ENCODE measurements around the gene DFFA. TPM values are rescaled to one million over a fixed set of nuclear protein-coding genes. Genes with fewer than 3 reads are reported as not detected.

DFFA gene
- total and polyA plus RNA-seq, 9 of the 15 experiments (the other 6 are each of a cell fraction or from before 2014, with no cell fraction given) = 39.6 to 74.8 (median 59.2) TPM

- no peak for TF ChIP-seq BHLHE40 (IDR thresholded peaks at IDR 0.05; ENCODE audit: low read length)
- TF ChIP-seq MCM2 (IDR thresholded peaks at IDR 0.05; ENCODE audit: low read depth) = no peak
- no peak for TF ChIP-seq BMI1 (IDR thresholded peaks at IDR 0.05; ENCODE audit: low read length)
- no peak for TF ChIP-seq FOXA1 (IDR thresholded peaks at IDR 0.05; ENCODE audit: borderline replicate concordance)
- no peak for TF ChIP-seq ZNF699 (CRISPR knock-in tag; IDR thresholded peaks at IDR 0.05; ENCODE audit: insufficient replicate concordance)
- no peak for TF ChIP-seq RBM22 (IDR thresholded peaks at IDR 0.05; ENCODE audit: low read depth, low read length, poor library complexity, severe bottlenecking)
- 0 out of 2 replicates have a peak, but pooled peaks have one; percentile 54 for TF ChIP-seq POLR2H (tag; IDR thresholded peaks at IDR 0.05; ENCODE audit: low read depth)
- no peak for TF ChIP-seq MIER1 (IDR thresholded peaks at IDR 0.05; ENCODE audit: low read depth)
- no peak for TF ChIP-seq E2F1 (CRISPR knock-in tag; IDR thresholded peaks at IDR 0.05)
- no peak for TF ChIP-seq ARID2 (IDR thresholded peaks at IDR 0.05)
- TF ChIP-seq CLOCK (CRISPR knock-in tag; IDR thresholded peaks at IDR 0.05; ENCODE audit: borderline replicate concordance) = no peak
- TF ChIP-seq THAP12 (CRISPR knock-in tag; IDR thresholded peaks at IDR 0.05) = no peak
- no peak for TF ChIP-seq CREM (IDR thresholded peaks at IDR 0.05; ENCODE audit: low read depth)
- TF ChIP-seq ZSCAN32 (CRISPR knock-in tag; IDR thresholded peaks at IDR 0.05) = no peak
- TF ChIP-seq NCOA1 (IDR thresholded peaks at IDR 0.05; ENCODE audit: low read depth) = no peak
- peak; percentile 8; the same call in 1 of the 2 replicates for TF ChIP-seq ADNP (tag; IDR thresholded peaks at IDR 0.05)
- no peak for TF ChIP-seq HMGN3 (IDR thresholded peaks at IDR 0.05; ENCODE audit: borderline replicate concordance, extremely low read depth, insufficient read length, low read depth, low read length)
- TF ChIP-seq RBM17 (IDR thresholded peaks at IDR 0.05; ENCODE audit: borderline replicate concordance, low read depth, low read length) = no peak
- TF ChIP-seq TFE3 (CRISPR knock-in tag; IDR thresholded peaks at IDR 0.05) = no peak
- no peak for TF ChIP-seq SOX6 (IDR thresholded peaks at IDR 0.05)
- TF ChIP-seq NFATC3 (IDR thresholded peaks at IDR 0.05) = 0 out of 2 replicates have a peak, but pooled peaks have one; percentile 12
- no peak for TF ChIP-seq HEY1 (CRISPR knock-in tag; IDR thresholded peaks at IDR 0.05; ENCODE audit: borderline replicate concordance)
Measured at GRCh38 chr1:10473145-10473765, 926 bp upstream of the DFFA start (continued).

Measured in K562 (cell line).